ENCODE results near the gene ZBTB46.
A peak's percentile ranks its signal among the peaks of the same experiment; 100 is the strongest.

The ZBTB46 gene

DNA sequence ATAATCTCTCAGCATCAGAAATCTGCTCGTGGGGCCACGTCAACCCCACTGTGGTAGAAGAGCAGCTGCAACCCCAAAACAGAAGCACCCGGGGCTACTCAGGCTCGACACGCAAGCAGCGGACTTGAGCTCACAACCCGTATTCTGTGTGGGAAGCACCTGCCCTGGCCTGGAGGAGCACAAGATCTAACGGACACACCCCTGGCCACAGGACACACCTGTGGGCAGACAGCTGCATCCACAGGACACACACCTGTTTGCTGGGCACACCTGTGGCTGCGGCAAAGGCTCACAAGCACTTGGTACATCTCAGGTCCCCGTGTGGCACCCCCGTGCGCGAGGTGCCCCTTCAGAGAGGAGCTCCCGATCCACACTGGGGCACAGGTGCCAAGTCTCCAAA, 36.5 kb downstream of the ZBTB46 start:
- H3K9ac ChIP-seq (ENCODE audit: low read length), result no peak overlapping the region
- no peak overlapping the region for H3K27ac ChIP-seq (ENCODE audit: low read depth, low read length)
- no peak overlapping the region for H3K4me3 ChIP-seq (ENCODE audit: low read depth, low read length)
- peaks cover 12% of the 10 kb centered on the region for H3K36me3 ChIP-seq (ENCODE audit: control insufficient read depth, insufficient read depth, low read length)
- no peaks in the 10 kb centered on the region for H3K27me3 ChIP-seq (ENCODE audit: control insufficient read depth, insufficient read depth, low read length)
- H3K4me1 ChIP-seq (ENCODE audit: control insufficient read depth, insufficient read depth, low read length), result peaks cover 4% of the 10 kb centered on the region; the same call in 1 of the 2 replicates
- H3K9me3 ChIP-seq (ENCODE audit: control insufficient read depth, insufficient read depth, low read depth, low read length), result no peaks in the 10 kb centered on the region

DNA sequence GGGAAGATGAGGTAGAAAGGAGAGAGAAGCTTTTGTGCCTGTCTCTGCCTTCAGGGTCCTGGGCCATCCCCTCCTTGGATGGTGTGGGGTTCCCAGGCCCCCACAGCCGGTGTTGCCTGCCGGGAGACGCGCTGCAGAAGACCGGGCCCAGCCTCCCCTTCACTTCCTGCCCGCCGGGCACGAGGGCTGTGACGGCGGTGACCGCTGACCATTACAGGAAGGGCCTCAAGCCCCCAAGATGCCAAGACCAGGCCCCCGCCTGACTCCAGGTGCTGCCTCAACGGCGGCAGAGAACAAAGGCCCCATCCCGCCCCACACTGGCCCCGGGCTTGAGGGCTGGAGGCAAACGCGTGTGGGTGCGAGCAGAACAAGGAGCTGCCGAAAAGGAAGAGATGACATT, 38.2 kb downstream of the ZBTB46 start:
- H3K27me3 ChIP-seq (ENCODE audit: control insufficient read depth, insufficient read depth, low read length), result no peaks in the 10 kb centered on the region
- no peak overlapping the region for H3K9ac ChIP-seq (ENCODE audit: low read length)
- no peak overlapping the region for H3K27ac ChIP-seq (ENCODE audit: low read depth, low read length)
- no peaks in the 10 kb centered on the region for H3K9me3 ChIP-seq (ENCODE audit: control insufficient read depth, insufficient read depth, low read depth, low read length)
- peaks cover 4% of the 10 kb centered on the region; the same call in 1 of the 2 replicates for H3K4me1 ChIP-seq (ENCODE audit: control insufficient read depth, insufficient read depth, low read length)
- no peak overlapping the region for H3K4me3 ChIP-seq (ENCODE audit: low read depth, low read length)
- peaks cover 19% of the 10 kb centered on the region for H3K36me3 ChIP-seq (ENCODE audit: control insufficient read depth, insufficient read depth, low read length)

DNA sequence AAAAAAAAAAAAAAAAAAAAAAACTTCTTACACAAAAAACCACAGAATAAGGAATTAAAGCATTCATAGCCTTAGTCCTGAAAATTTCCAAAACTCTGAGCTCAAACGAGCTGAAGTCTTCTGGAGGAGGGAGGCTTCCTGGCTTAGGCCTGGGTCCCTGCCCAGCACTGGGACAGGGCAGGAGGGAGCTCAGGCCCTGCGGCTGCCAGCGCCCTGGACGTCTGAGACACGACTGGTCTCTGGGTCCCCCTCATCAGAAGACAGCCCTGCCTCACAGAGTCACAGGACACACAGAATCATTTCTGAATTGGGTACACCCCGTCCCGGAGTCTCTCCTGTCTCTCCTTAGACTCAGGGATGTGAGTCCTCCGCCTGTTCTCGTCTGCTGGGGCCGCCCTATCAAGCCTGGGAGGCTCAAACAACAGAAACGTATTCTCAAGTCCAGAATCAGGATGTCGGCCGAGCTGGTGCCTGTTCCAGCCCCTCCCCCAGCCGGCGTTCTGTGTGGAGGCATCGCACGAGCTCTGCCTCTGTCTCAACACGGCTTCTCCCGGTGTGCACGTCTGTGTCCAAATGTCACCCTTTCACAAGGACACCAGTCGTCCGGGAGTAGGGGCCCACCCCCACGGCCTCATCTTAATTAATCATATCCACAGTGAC, 39.4 kb downstream of the ZBTB46 start:
- H3K4me1 ChIP-seq (ENCODE audit: control insufficient read depth, insufficient read depth, low read length), result peaks cover 4% of the 10 kb centered on the region; the same call in 1 of the 2 replicates
- peak overlapping the region; percentile 45; the same call in 1 of the 2 replicates for H3K27ac ChIP-seq (ENCODE audit: low read depth, low read length)
- H3K4me3 ChIP-seq (ENCODE audit: low read depth, low read length), result no peak overlapping the region
- no peaks in the 10 kb centered on the region for H3K27me3 ChIP-seq (ENCODE audit: control insufficient read depth, insufficient read depth, low read length)
- H3K9ac ChIP-seq (ENCODE audit: low read length), result no peak overlapping the region
- peaks cover 19% of the 10 kb centered on the region for H3K36me3 ChIP-seq (ENCODE audit: control insufficient read depth, insufficient read depth, low read length)
- H3K9me3 ChIP-seq (ENCODE audit: control insufficient read depth, insufficient read depth, low read depth, low read length), result no peaks in the 10 kb centered on the region

DNA sequence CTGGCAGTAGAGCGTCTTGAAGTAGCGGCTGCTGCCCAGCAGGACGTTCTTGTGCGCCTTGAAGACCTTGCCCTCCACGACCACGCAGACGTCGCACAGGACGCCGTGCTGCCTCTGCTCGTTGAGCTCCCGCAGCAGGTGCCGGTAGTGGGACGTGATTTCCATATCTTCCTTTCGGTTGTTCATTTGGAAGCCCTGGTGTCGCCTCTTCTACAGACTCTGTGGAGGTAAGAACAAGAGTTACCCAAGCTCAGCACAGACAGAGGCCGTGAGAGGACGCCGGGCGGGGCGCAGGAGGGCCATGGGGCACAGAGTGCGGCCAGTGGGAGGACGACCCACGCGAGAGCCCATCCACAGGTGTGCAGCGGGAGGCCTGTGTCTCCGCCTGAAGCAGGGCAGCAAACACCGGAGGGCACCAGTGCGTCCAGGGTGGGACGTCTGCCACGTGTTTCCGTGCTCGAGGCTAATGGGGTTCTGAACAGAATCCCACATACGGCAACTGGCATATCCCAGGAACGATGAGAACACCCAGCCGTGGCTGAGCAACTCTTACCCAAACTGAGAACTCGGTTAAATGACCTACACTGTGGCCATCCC, 40.4 kb downstream of the ZBTB46 start:
- no peaks in the 10 kb centered on the region for H3K27me3 ChIP-seq (ENCODE audit: control insufficient read depth, insufficient read depth, low read length)
- H3K36me3 ChIP-seq (ENCODE audit: control insufficient read depth, insufficient read depth, low read length), result peaks cover 19% of the 10 kb centered on the region
- peaks cover 4% of the 10 kb centered on the region; the same call in 1 of the 2 replicates for H3K4me1 ChIP-seq (ENCODE audit: control insufficient read depth, insufficient read depth, low read length)
- H3K9ac ChIP-seq (ENCODE audit: low read length), result no peak overlapping the region
- H3K9me3 ChIP-seq (ENCODE audit: control insufficient read depth, insufficient read depth, low read depth, low read length), result no peaks in the 10 kb centered on the region
- H3K27ac ChIP-seq (ENCODE audit: low read depth, low read length), result no peak overlapping the region
- no peak overlapping the region for H3K4me3 ChIP-seq (ENCODE audit: low read depth, low read length)

DNA sequence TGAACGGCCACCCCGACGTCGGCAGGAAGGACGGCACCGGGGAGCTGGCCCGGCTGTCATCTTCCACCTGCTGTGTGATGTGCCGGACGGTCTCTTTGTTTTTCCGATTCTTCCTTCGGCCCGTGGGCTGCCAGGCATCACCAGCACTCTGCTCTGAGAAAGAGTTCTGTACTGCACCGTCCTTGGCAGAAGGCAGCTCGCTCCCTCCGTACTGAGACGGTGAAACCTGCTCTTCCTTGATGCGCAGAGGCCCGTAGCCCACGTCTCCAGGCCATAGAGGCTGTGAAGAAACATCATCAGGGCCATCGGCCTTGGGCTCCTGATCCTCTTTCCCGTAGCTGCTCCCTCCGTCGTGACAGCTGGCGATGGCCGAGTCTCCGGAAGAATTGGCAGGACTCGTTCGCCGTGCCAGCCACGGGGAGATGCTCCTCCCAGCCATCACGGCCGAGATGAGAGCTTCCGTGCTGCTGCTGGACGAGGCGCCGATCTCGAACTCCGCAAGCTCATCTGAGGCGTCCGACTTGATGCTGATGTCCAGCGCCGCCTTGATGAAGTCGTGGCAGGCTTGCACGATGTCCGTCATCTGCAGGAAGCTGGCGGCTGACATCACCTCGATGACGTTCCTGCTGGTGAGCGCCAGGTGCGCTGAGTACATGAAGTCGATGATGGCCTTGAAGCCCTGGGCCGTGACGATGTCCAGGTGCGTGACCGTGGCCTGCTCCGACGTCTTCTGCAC, 41.1 kb downstream of the ZBTB46 start:
- no peaks in the 10 kb centered on the region for H3K9me3 ChIP-seq (ENCODE audit: control insufficient read depth, insufficient read depth, low read depth, low read length)
- no peak overlapping the region for H3K9ac ChIP-seq (ENCODE audit: low read length)
- no peak overlapping the region for H3K4me3 ChIP-seq (ENCODE audit: low read depth, low read length)
- H3K36me3 ChIP-seq (ENCODE audit: control insufficient read depth, insufficient read depth, low read length), result peaks cover 19% of the 10 kb centered on the region
- no peaks in the 10 kb centered on the region for H3K27me3 ChIP-seq (ENCODE audit: control insufficient read depth, insufficient read depth, low read length)
- H3K4me1 ChIP-seq (ENCODE audit: control insufficient read depth, insufficient read depth, low read length), result peaks cover 4% of the 10 kb centered on the region; the same call in 1 of the 2 replicates
- H3K27ac ChIP-seq (ENCODE audit: low read depth, low read length), result no peak overlapping the region

DNA sequence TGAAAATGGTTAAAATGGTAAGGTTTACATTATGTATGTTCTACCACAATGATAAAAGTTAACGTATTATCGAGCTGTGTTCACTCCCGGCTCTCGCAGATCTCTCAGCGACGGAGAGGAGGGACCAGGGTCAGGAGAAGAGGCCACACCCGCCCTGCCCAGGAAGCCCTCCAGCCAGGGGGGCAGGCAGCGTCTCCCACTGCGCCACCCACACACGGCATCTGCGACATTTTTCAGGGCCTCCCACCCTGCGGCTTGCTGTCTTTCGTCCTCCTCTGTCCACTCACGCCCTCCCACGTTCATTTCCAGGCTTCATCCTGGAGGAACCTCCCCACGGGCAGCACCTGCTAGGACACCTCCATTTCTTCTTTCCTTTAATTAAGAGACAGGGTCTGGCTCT, 43.3 kb downstream of the ZBTB46 start:
- Histone ChIP-seq H3K9me3 (ENCODE audit: control insufficient read depth, insufficient read depth, low read depth, low read length) (no peaks in the 10 kb centered on the region), H3K9ac (ENCODE audit: low read length) (no peak overlapping the region), H3K27ac (ENCODE audit: low read depth, low read length) (no peak overlapping the region), H3K4me3 (ENCODE audit: low read depth, low read length) (no peak overlapping the region), H3K36me3 (ENCODE audit: control insufficient read depth, insufficient read depth, low read length) (peaks cover 19% of the 10 kb centered on the region), H3K4me1 (ENCODE audit: control insufficient read depth, insufficient read depth, low read length) (peaks cover 4% of the 10 kb centered on the region; the same call in 1 of the 2 replicates), H3K27me3 (ENCODE audit: control insufficient read depth, insufficient read depth, low read length) (no peaks in the 10 kb centered on the region)

DNA sequence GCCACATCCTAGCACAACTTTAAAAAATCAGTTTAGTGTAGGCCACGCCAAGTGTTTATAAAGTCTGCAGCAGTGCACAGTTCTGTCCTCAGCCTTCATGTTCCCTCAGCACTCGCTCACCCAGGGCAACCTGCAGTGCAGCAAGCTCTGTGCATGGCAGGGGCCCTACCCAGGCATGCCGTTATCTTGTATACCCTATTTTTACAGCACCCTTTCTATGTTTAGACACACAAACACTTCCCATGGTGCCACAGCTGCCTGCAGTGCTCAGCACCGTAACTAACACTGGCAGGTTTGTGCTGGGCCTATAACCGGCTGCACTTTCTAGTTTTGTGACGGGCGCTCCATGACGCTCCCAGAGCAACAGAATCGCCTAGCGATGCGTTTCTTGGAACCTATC, 43.8 kb downstream of the ZBTB46 start:
- H3K9me3 ChIP-seq (ENCODE audit: control insufficient read depth, insufficient read depth, low read depth, low read length), result no peaks in the 10 kb centered on the region
- H3K27ac ChIP-seq (ENCODE audit: low read depth, low read length), result no peak overlapping the region
- H3K4me1 ChIP-seq (ENCODE audit: control insufficient read depth, insufficient read depth, low read length), result peaks cover 4% of the 10 kb centered on the region; the same call in 1 of the 2 replicates
- no peak overlapping the region for H3K4me3 ChIP-seq (ENCODE audit: low read depth, low read length)
- H3K9ac ChIP-seq (ENCODE audit: low read length), result no peak overlapping the region
- H3K36me3 ChIP-seq (ENCODE audit: control insufficient read depth, insufficient read depth, low read length), result peaks cover 19% of the 10 kb centered on the region
- no peaks in the 10 kb centered on the region for H3K27me3 ChIP-seq (ENCODE audit: control insufficient read depth, insufficient read depth, low read length)

DNA sequence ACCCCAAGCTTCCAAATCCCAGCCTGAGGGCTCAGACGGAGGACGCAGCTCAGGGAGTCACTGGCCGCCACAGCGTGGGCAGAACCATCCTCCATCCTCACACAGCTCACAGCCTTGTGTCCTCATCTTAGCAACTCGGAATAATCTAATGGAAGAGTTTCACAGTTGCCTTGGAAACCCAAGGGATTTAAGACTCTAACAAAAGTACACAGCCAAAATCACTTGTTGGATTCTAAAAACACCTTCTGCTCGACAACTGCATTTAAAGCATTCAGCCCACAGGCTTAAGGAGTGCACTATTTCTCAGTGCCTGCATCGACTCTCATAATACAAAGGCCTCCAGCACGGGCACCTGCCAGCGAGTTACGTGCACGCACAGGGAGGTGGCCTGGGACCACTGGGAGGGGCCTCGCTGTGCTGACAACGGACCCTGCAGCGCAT, 45.4 kb downstream of the ZBTB46 start:
- H3K27ac ChIP-seq (ENCODE audit: low read depth, low read length), result no peak overlapping the region
- no peaks in the 10 kb centered on the region for H3K27me3 ChIP-seq (ENCODE audit: control insufficient read depth, insufficient read depth, low read length)
- peaks cover 17% of the 10 kb centered on the region for H3K36me3 ChIP-seq (ENCODE audit: control insufficient read depth, insufficient read depth, low read length)
- no peak overlapping the region for H3K9ac ChIP-seq (ENCODE audit: low read length)
- no peaks in the 10 kb centered on the region for H3K4me1 ChIP-seq (ENCODE audit: control insufficient read depth, insufficient read depth, low read length)
- H3K4me3 ChIP-seq (ENCODE audit: low read depth, low read length), result no peak overlapping the region
- H3K9me3 ChIP-seq (ENCODE audit: control insufficient read depth, insufficient read depth, low read depth, low read length), result no peaks in the 10 kb centered on the region

DNA sequence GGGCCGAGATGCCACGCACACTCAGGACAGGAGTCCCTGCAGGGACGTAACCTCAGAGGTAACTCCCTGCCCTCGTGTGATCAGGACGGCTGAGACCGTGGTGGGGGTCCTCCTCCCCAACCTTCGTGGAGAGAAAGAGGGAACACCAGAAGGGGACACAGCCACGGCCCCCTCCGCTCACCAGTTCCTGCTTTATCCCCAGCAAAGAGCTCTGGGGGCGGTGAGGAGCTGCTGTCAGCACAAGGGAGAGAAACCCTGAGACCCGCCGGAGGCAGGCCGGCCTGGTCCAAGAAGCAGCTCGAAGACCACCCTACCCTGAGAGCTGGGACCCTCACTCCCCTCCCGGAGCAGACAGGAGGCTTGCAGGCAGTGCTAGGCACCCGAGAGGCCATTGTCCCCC, 47.1 kb downstream of the ZBTB46 start:
- H3K4me3 ChIP-seq (ENCODE audit: low read depth, low read length), result no peak overlapping the region
- 0 out of 2 replicates have a peak, but pooled peaks cover under 1% of the 10 kb centered on the region for H3K36me3 ChIP-seq (ENCODE audit: control insufficient read depth, insufficient read depth, low read length)
- H3K9me3 ChIP-seq (ENCODE audit: control insufficient read depth, insufficient read depth, low read depth, low read length), result no peaks in the 10 kb centered on the region
- H3K4me1 ChIP-seq (ENCODE audit: control insufficient read depth, insufficient read depth, low read length), result no peaks in the 10 kb centered on the region
- H3K27ac ChIP-seq (ENCODE audit: low read depth, low read length), result no peak overlapping the region
- H3K9ac ChIP-seq (ENCODE audit: low read length), result no peak overlapping the region
- H3K27me3 ChIP-seq (ENCODE audit: control insufficient read depth, insufficient read depth, low read length), result no peaks in the 10 kb centered on the region

DNA sequence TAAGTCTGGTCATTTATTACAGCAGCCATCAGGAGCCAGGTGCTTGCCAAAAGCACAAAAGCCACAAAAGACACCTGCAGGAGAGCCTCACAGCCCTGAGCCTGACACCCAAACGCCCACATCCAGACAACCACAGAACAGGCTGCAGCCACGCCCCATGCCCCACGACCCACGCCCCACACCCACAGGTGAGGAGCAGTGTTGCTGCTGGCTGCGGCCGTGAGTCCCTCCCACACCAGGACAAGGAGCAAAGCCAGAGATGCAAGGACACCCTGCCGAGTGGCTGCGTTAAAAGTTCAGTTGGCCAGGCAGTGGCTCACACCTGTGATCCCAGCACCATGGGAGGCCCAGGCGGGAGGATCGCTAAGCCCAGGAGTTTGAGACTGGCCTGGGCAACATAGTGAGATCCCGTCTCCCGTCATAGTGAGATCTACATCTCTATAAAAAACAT, 48.5 kb downstream of the ZBTB46 start:
- no peak overlapping the region for H3K4me3 ChIP-seq (ENCODE audit: low read depth, low read length)
- H3K27ac ChIP-seq (ENCODE audit: low read depth, low read length), result no peak overlapping the region
- H3K27me3 ChIP-seq (ENCODE audit: control insufficient read depth, insufficient read depth, low read length), result no peaks in the 10 kb centered on the region
- no peaks in the 10 kb centered on the region for H3K36me3 ChIP-seq (ENCODE audit: control insufficient read depth, insufficient read depth, low read length)
- no peaks in the 10 kb centered on the region for H3K9me3 ChIP-seq (ENCODE audit: control insufficient read depth, insufficient read depth, low read depth, low read length)
- no peak overlapping the region for H3K9ac ChIP-seq (ENCODE audit: low read length)
- H3K4me1 ChIP-seq (ENCODE audit: control insufficient read depth, insufficient read depth, low read length), result peaks cover 7% of the 10 kb centered on the region; the same call in 1 of the 2 replicates

DNA sequence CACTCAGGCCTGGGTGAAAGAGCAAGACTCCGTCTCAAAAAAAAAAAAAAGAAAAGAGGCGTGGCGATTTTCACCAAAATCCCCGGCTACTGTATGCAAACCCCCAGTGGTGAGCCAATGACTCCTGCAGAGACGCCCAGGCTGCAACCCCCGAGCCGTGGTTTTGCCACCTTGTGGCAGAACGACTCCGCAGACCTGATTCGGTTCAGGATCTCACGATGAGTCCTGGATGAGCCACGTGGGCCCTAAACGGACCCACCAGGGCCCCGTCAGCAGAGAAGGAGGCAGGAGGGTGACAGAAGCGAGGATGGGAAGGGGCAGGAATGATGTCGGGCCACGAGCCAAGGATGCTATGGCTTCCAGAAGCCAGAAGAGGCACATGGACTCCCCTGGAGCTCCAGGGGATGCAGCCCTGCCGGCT, 49.0 kb downstream of the ZBTB46 start:
- peaks cover 7% of the 10 kb centered on the region; the same call in 1 of the 2 replicates for H3K4me1 ChIP-seq (ENCODE audit: control insufficient read depth, insufficient read depth, low read length)
- no peak overlapping the region for H3K27ac ChIP-seq (ENCODE audit: low read depth, low read length)

More for the DNA sequence above, 49.0 kb downstream of the ZBTB46 start:
- Histone ChIP-seq H3K4me3 (ENCODE audit: low read depth, low read length) (no peak overlapping the region), H3K27me3 (ENCODE audit: control insufficient read depth, insufficient read depth, low read length) (no peaks in the 10 kb centered on the region), H3K9ac (ENCODE audit: low read length) (no peak overlapping the region), H3K36me3 (ENCODE audit: control insufficient read depth, insufficient read depth, low read length) (no peaks in the 10 kb centered on the region), H3K9me3 (ENCODE audit: control insufficient read depth, insufficient read depth, low read depth, low read length) (no peaks in the 10 kb centered on the region)

Measured in HUES6 (cell line).